ENCODE measurements around the gene GMEB2.

DNA sequence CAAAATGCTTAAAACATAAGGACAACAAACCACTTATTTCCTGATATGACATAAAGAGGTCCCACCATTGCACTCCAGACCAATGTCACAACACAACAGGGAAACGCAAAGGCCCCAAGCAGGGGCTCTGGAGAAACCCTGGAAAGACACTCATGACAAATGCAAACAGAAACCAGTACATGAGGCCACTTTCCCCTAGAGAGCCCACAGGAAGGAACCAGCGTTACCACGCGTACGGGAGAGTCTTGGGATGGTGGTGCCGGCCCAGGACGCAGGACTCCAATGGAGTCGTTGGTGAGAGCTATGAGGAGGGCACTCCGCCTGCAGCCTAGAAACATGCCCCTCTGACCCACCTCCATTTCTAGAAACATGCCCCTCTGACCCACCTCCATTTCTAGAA, 20.2 kb downstream of the GMEB2 start:
- TF ChIP-seq POLR2A (IDR thresholded peaks at IDR 0.05) (no peak), POLR2AphosphoS5 (IDR thresholded peaks at IDR 0.05) (no peak)
- TF ChIP-seq, protein P1, sequence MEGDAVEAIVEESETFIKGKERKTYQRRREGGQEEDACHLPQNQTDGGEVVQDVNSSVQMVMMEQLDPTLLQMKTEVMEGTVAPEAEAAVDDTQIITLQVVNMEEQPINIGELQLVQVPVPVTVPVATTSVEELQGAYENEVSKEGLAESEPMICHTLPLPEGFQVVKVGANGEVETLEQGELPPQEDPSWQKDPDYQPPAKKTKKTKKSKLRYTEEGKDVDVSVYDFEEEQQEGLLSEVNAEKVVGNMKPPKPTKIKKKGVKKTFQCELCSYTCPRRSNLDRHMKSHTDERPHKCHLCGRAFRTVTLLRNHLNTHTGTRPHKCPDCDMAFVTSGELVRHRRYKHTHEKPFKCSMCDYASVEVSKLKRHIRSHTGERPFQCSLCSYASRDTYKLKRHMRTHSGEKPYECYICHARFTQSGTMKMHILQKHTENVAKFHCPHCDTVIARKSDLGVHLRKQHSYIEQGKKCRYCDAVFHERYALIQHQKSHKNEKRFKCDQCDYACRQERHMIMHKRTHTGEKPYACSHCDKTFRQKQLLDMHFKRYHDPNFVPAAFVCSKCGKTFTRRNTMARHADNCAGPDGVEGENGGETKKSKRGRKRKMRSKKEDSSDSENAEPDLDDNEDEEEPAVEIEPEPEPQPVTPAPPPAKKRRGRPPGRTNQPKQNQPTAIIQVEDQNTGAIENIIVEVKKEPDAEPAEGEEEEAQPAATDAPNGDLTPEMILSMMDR (IDR thresholded peaks at IDR 0.05) = no peak
